NCI-H526 treated with DMSO at 0.1 percent for 48 hours (cell line): Measurements from ENCODE around the gene CRBN.

Experiments
- DNase-seq: peaks from one replicate; lab custom pipeline; 2025; lab: John Stamatoyannopoulos, UW

CRBN gene

GRCh38 chr3:3110299-3110630 lies 69.2 kb downstream of the CRBN start, which contains the start of gene IL5RA:
Gene IL5RA (minus strand): TSS chr3:3110374. CDS start chr3:3104984, 5,390 bp downstream.
- no peak for DNase-seq

- DNase-seq: no peak
These were observed 69.8 kb downstream of the CRBN start for GRCh38 chr3:3109407-3110298.

- no peak for DNase-seq
These were observed 71.6 kb downstream of the CRBN start for GRCh38 chr3:3107858-3108257.

- no peak for DNase-seq
These were observed 72.3 kb downstream of the CRBN start for GRCh38 chr3:3107181-3107580.

GRCh38 chr3:3105815-3106214 lies 73.7 kb downstream of the CRBN start:
- no peak for DNase-seq

- DNase-seq: no peak
These were observed 74.2 kb downstream of the CRBN start for GRCh38 chr3:3105246-3105645.

- no peak for DNase-seq
These were observed 76.7 kb downstream of the CRBN start for GRCh38 chr3:3102751-3103150.

- no peak for DNase-seq
These were observed 77.6 kb downstream of the CRBN start for GRCh38 chr3:3101660-3102458.
